CD4-positive, alpha-beta T cell treated with Interleukin-15 for 1 hour (primary cell): ENCODE results near the gene TRABD2B.

Experiments
- DNase-seq: peaks from one replicate; pipeline ENCODE4 v3.0.0-alpha.2; 2020

TRABD2B gene

GRCh38 chr1:47751193-47751592 is 246.0 kb downstream of the TRABD2B start:
- no peak for DNase-seq

- DNase-seq = no peak
Measured at GRCh38 chr1:47745715-47746609, 251.2 kb downstream of the TRABD2B start.

GRCh38 chr1:47742890-47743760 is 254.1 kb downstream of the TRABD2B start:
- no peak for DNase-seq

- no peak for DNase-seq
Measured at GRCh38 chr1:47738560-47739182, 258.5 kb downstream of the TRABD2B start.

GRCh38 chr1:47732489-47732888 is 264.7 kb downstream of the TRABD2B start:
- no peak for DNase-seq

DNA sequence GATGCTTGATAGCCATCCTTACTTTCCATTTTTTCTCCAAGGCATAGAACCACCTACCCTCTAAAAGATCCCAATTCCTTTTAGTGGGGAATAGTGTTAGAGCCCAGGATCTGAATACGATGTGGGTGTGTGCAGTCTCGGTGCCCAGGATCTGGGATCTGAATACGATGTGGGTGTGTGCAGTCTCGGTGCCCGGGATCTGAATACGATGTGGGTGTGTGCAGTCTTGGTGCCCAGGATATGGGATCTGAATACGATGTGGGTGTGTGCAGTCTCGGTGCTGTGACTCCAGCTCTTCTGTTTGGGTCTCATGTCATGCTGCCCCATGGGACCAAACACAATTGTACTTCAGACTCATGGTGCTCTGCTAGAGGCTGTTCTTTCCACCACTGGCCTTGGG is 265.5 kb downstream of the TRABD2B start:
- no peak for DNase-seq

GRCh38 chr1:47729685-47730084 is 267.5 kb downstream of the TRABD2B start:
- no peak for DNase-seq

DNA sequence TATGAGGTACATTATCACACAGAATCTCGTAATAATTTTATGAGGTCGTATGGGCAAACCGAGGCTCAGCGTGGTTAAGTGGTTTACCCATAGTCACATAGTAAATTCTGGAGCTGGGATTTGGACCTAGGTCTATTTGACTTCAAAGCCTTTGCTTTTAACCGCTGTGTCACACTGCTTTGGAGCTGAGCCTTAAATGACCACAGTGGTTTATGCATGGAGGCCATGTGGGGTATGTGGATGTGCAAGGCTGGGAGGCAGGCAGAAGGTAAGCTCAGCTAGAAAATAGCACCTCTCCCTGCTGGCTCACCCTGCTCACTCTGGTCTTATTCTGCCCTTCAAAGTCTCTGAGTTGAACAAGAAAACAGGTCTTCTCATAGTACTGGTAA is 269.5 kb downstream of the TRABD2B start:
- no peak for DNase-seq

DNA sequence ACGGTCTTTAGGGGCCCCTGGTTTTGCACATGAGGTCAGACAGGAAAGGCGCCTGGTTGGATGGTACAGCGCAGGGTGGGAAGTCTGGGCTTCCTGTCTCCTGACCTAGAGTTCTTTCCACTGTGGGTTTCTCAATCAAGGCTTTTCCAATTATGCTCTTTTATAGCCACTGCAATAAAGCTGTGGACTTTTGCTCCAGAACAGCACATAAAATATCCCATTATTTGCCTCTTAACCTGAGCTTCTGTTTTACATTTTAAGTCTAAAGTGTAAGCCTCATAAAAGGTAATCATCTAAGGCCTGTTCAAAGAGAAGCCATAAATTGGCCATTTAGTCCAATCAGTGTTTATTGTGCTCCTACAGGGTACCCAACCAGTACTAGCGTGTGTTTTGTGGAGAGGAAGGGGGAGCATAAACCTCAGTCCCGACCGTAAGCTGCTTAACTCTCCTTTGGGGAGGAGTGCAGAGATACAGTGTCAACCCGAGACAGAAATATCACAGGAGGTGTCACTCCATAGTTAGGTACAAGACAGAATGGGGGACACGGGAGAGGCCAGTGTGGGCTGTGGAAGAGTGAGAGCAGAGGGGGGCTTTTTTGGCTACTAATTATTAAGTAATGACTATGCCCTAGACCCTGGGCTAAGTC is 270.0 kb downstream of the TRABD2B start:
- no peak for DNase-seq

- peak; percentile 39 for DNase-seq
Measured at GRCh38 chr1:47725992-47726855, 271.0 kb downstream of the TRABD2B start.

DNA sequence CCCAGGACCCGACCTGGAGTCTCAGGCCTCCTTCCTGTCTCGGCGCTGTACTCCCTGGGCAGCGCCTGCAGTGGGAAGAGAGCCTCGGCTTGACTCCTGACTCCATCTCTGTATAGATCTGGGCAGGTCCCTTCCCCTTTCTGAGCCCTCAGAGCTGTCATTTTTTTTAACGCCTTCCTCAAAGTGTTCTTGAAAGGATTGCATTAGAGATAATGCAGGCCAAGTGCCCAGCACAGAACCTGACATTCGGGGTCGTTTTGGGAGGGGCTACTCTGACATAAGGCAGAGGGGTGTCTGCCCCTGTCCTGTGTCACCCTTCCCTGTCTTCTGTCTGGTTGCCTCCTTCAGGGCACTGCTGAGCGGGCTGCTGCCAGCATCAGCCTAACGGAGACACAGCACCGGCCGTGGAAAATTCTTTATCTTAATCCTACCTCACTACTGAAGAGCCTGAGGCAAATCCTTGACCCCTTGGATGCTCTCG is 271.6 kb downstream of the TRABD2B start:
- DNase-seq = no peak

- no peak for DNase-seq
Measured at GRCh38 chr1:47725000-47725473, 272.1 kb downstream of the TRABD2B start.

DNA sequence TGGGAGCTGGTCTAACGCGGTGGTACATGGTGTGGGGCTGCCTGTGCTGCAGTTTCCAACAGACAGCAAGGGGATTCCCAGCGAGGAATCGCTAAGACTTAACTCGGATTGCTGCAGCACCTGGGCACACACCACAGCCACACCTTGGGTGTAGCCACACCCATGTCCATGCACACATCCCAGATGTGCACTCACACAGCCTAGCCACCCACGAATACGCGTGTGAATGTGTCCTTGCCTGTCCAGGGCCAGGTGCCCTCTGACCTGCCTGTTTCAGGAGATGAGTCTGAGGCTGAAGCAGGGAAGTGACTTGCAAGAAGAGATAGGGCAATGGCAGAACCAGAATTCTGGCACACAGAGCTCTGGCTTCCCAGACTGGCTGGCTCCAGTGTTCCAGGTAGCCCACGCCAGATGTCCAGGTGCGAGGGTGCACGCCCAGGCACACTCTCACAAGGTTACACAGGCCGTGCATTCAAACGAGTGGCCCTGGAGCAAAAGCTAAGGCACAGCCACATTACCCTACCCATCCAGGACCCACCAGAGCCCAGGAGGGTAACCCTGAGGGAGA is 272.7 kb downstream of the TRABD2B start:
- no peak for DNase-seq

GRCh38 chr1:47722909-47723580 is 274.1 kb downstream of the TRABD2B start:
- DNase-seq = no peak

DNA sequence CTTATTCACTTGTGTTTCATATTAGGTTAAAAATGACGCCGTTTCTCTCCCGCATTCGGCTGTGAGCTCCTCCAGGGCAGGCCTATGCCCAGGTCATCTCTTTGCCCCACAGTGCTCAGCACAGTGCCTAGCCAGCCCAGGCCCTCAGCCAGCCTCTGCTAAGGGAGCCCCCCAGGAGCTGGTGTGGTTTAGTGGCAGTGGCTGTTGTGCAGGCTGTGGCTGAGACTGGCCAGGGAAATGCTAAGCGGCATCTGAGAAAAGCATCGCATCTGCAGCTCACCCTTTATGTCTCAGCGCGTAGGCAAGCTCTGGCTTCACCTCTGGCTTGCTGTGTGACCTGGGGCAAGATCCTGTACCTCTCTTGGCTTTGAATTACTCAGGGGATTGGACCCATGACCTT is 275.1 kb downstream of the TRABD2B start:
- DNase-seq = no peak

DNA sequence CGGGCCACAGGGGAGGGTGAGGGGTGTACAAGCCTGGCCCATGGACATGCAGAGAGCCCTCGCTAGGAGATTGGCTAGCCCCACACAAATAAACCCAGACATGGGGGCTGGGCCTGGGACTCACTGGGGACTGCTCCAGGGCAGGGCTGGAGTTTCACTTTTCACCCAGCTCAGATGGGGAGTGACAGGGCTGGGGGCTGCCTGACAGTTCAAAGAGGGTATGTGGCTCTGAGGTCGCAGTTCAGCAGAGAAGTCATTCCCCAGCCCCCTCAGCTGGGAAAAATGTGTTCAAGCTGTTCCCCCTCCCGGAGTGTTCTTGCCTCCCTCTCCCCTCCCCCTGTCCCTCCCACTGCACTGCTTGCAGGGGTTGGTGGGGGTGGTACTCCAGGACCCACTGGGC is 277.1 kb downstream of the TRABD2B start:
- DNase-seq = no peak

GRCh38 chr1:47717341-47717740 is 279.8 kb downstream of the TRABD2B start:
- no peak for DNase-seq

- no peak for DNase-seq
Measured at GRCh38 chr1:47713975-47714767, 283.0 kb downstream of the TRABD2B start.

- DNase-seq = no peak
Measured at GRCh38 chr1:47713333-47713953, 283.7 kb downstream of the TRABD2B start.
